Activated CD4-positive, alpha-beta T cell treated with anti-CD3 and anti-CD28 coated beads, Interleukin-2, amount 50 U/mL, for 48 hours (primary cell): Measurements from ENCODE around the gene NOTUM.
"Not testable (repeated sequence)": the region's sequence is repeated elsewhere in the genome, so short reads cannot be mapped to it uniquely, and the experiment has no call there.

Experiments
- DNase-seq, 2 experiments: peaks; one replicate each; pipeline ENCODE4 v3.0.0-alpha.2; 2020

The NOTUM gene

DNA sequence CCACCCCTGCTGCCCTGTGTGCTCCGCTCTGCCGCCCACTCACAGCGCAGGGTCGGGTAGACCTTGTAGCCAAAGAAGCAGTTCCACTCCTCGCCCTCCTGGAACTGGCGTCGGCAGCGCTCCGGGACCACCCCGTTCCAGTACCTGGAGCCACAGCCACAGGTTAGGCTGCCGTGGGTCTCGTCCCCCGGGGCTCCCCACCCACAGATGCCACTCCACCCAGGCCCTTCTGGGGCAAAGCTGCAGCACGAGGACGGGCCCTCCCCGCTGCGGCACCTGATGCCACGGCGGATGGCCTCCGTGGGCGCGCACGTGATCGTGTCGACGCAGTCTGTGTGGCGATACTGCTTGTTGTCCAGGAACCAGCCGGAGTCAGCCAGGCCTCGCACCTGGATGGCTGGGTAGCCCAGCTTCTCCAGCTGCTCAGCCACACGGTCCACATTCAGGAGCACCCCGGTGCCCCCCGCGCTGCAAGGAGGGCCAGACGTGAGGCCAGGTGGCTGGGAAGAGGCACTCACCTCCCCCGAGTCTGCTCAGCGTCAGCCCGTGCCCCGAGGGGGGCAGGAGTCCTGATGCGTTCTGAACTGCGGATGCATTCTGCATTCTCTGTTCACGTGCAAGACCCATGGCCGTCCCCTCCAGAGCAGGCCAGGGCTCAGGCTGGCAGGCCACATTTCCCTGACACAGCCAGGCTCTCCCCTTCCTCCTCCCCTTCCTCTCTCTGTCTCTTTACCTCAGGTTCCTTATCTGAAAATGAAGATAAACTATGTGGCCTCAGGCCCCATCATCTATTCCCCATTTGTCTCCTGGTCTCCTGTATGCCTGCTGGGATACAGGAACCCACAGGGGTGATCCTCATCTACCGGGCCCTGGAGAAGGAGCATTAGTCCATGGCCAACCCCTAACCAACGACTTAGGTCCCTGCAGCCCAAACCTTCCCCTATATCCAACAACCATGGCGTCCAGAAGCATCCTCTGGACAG, 4.1 kb downstream of the NOTUM start:
- no peak for DNase-seq

DNA sequence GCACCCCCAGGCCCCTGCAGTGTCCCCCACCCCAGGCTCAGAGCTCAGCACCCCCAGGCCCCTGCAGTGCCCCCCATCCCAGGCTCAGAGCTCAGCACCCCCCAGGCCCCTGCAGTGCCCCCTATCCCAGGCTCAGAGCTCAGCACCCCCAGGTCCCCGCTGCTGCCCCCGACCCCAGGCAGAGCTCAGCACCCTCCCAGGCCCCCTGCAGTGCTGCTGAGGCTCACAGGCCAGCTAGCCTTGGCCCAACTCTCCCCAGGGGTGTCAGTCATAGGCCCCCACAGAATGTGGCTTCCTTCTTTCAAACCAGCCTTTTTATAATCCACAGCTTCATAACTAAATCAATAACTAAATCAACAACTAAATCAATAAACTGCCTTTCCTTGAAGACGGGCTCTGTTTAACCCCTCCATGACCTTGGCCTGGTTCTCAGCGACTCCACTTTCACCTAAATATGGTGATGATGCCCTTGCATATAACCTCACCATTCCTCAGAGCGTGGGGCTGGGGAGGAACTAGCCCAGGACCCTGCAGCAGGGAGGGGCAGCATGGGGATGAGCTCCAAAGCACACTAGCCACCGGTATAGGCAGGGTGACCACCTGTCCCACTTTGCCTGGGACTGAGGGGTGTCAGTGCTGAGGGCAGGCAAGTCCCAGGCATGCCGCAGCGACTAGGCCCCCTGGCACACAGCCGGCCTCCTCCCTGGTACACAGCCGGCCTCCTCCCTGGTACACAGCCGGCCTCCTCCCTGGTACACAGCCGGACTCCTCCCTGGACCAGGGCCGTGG, 5.0 kb downstream of the NOTUM start:
- DNase-seq, result no peak

DNA sequence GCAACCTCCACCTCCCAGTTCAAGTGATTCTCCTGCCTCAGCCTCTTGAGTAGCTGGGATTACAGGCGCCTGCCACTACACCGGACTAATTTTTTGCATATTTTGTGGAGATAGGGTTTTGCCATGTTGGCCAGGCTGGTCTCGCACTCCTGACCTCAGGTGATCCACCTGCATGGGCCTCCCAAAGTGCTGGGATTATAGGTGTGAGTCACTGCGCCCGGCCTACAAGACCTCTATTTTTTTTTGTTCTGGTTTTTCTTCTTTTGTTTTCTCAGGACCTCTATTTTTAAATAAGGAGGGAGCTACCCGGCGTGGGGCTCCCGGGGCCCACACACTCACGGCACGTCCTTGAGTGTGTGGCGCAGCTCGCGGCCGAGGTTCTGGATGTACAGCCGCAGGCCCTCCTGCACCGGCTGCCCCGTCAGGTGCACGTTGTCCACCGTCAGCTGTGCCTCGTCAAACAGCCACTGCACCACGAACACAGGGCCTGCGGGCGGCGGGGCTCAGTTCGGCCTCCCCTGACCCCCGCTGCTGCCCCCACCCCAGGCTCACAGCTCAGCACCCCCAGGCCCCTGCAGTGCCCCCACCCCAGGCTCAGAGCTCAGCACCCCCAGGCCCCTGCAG, 5.8 kb downstream of the NOTUM start:
- DNase-seq, result no peak

DNA sequence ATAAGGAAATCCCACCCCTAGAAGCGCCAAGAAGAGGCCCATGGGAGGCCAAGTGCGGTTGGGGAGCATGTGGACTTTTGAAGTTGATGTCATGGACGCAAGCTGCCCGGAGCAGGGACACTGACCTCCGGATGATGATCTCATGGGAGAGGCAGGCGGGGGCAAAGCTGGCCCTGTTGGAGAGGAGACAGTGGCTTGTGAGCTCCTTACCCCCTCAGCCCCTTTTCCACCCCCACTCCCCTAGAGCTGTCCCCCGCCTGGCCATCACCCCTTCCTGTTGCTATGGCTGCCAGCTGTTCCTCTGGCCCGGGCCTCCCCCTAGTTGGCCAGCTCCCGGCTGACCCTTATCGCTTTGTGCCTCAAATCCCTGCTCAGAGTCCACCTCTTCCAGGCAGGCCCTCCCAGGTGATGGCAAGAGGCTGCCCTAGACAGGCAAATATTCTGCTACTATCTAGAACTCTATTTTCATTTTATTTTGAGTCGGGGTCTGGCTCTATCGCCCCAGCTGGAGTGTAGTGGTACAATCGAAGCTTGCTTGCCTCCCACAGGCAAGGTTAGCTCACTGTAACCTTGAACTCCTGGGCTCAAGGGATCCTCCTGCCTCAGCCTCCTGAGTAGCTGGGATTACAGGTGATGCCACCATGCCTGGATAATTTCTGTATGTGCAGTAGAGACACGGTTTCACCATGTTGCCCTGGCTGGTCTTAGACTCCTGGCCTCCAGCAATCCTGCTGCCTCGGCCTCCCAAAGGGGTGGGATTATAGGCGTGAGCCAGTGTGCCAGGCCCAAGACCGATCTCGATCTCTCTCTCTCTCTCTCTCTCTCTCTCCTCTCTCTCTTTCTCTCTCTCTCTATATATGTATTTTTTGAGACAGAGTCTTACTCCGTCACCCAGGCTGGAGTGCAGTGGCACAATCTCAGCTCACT, 6.6 kb downstream of the NOTUM start:
- DNase-seq, result no peak

DNA sequence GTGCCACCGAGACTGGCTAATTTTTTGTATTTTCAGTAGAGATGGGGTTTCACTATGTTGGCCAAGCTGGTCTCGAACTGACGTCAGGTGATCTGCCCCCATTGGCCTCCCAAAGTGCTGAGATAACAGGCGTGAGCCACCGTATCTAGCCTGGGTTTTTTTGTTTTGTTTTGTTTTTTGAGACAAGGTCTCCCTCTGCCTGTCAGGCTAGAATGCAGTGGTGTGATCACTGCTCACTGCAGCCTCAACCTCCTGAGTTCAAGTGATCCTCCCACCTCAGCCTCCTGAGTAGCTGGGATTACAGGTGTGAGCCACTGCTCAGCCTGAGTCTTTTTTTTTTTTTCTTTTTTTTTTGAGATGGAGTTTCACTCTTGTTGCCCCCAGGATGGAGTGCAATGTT, 7.5 kb downstream of the NOTUM start:
- not testable (repeated sequence) for DNase-seq

DNA sequence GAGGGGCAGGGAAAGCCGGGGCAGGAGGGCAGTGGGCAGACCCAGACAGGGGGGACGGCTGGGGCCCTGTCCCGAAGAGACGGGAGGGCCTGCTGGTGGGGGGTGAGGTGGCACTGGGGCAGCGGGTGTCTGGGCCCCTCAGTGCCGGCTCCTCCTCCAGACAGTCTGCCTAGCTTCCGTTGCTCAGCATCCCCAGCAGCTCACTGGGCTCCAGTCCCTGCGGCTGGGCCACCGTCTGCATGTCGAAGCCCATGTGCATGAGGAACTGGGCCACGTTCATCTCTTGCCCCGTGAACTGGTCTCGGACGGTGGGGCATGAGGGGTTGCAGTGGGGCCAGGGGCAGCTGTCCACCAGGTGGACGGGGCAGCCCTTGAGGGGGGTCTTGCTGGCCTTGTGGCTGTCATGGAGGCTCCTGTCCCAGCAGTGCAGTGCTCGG, 8.2 kb downstream of the NOTUM start:
- no peak for DNase-seq

DNA sequence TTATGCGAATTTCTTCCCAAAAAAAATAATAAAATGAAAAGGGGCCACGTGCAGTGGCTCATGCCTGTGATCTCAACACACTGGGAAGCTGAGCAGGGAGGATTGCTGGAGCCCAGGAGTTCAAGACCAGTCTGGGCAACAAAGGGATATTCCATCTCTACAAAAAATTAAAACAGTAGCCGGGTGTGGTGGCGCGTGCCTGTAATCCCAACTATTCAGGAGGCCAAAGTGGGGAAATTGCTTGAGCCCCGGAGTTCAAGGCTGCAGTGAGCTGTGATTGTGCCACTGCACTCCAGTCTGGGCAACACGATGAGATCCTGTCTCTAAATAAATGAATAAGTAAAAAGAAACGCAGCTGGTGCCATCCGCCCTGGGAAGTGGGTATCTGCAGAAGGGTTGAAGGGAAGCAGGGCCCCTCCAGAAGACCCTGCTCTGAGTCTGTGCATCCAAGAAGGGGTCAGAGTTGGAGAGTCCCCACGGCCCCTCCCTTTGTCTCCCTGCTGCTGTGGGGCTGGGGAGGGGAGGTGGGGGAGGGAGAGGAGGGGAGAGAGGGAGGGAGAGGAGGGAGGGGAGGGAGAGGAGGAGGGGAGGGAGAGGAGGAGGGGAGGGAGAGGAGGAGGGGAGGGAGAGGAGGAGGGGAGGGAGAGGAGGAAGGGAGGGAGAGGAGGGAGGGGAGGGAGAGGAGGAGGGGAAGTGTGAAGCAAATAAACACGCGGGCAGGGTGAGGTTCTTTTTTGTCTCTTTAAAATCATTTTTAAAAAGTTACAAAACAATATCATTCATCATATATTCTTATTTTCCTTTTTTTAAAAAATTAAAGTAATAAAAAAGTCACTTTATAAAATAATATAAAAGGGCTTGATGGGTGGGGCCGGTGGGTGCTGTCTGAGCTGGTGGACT, 9.0 kb downstream of the NOTUM start:
- no peak for DNase-seq

DNA sequence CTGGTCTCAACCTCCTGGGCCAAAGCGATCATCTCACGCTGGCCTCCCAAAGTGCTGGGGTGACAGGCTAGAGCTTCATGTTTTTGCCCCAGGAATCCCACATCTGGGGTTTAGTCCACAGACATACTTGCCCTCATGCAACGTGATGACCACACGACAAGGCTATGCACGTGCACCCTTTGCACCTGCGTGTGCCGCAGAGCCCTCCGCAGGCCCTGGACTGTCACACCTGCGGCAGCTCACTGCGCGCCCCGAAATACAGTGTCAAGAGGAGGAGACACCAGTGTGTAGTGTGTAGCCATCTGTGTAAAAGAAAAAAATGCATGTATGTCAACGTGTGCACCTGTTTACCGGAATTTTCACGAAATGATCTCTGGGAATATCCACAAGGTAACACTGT, 10.5 kb downstream of the NOTUM start:
- no peak for DNase-seq

DNA sequence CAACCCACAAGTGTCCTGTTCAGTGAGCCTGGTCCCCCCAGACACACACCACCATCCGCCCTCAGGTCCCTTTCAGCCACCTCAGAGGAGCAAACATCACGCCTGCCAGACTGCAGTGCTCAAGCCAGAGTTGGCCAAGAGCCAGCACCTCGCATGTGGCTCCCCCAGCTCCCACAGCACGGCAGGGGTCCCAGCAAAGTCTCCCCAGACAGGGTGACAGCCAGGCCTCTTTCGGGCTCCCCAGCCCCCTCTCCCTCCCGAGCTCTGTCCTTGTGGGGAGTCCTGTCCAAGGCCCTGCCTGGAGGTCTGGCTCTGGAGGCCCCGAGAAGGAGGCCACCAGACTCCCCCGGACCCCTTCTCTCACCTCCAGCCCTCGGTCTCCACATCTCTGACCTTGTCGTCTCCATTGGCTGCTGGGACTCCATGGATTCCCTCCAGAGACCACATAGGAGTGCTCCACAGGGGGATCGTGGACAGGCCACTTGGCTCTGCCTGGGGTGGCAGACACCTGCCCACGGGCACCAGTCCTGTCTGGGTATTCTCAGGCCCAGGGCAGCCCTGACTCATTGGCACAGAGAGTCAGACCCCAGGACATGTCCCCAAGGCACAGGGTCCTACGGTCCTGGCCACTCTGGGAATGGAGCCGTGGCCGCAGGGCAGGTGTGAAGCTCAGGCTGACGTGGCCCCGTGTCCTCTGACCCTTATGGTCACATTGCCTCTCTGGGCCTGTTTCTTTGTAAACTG, 12.2 kb downstream of the NOTUM start:
- no peak for DNase-seq

DNA sequence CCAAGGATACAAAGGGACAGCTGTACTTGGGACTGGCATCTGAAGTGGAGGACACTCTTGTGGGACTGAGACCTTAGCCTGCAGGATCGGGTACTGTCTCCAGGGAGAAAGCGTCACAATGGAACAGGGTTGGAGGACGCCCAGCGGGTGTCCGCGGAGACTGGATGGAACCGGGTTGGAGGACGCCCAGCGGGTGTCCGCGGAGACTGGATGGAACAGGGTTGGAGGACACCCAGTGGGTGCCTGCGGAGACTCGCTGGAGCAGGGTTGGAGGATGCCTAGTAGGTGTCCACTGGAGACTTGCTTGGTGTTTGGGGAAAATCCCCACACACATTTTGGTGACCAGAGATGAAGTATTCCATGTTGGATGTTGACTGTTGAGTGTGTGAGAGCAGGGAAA, 13.8 kb downstream of the NOTUM start, which contains the start of gene MYADML2:
Gene MYADML2 (minus strand): TSS at position 45 of the 400 bp plus-strand sequence. CDS start 5,492 bp downstream, outside the sequence.
- no peak for DNase-seq

DNA sequence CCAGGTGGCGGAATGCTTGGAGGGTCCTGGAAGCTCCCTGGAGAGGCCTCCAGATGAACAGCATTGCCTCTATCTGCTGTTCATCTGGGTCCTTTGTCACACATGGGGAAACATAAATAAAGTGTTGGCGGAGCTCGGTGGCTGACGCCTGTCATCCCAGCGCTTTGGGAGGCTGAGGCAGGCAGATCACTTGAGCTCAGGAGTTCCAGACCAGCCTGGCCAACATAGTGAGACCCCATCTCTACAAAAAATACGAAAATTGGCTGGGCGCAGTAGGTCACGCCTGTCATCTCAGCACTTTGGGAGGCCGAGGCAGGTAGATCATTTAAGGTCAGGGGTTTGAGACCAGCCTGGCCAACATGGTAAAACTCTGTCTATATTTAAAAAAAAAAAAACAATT, 16.1 kb downstream of the NOTUM start:
- DNase-seq, result no peak

DNA sequence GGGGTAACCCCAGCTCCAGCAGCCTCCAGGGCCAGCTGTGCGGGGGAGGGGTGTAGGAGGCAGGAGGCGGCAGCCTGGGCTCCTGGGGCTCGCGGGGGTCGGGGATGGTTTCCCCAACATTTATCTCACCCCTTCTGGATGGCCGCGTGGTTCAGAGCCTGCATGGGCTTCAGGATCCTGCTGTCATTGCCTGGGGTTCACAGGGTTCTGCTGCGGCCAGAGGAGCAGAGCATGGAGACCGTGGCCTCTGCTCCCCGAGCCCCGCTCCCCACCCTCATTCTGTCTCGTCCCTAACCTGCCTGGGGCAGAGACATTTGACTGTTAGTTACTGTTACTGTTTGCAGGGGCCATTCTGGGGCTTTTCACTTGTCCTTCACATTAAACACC, 18.8 kb downstream of the NOTUM start:
- DNase-seq, result no peak

DNA sequence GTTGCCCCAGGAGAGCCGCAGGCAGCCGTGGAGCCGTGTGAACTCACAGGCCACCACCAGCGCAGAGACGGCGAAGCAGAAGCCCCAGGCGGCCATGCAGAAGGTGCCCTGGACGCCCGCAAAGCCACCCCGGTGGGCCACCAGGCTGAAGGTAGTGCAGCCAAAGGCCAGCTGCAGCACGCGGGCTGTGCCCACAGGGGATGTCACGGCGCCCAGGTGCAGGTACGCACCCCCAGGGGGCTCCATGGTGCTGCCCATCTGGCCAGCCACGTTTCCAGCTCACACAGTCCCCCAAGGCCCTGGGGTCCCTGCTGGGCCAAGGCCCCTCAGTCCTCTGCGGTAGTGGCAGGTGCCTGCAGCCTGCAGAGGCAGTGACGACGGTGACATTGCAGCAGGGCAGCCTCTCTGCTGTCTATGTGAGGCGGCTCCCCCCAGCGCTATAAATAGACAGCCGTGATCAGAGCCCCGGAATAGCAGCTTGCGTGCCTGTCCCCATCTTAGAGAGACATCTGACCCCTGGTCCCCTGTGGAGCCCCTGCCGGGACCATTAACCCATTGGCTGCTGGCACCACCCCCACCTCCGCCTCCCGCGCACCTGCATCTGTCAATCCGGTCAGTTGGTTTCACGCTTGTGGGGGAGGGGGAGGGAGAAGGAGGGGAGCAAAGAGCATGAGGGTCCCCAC, 19.4 kb downstream of the NOTUM start:
- no peak for DNase-seq

DNA sequence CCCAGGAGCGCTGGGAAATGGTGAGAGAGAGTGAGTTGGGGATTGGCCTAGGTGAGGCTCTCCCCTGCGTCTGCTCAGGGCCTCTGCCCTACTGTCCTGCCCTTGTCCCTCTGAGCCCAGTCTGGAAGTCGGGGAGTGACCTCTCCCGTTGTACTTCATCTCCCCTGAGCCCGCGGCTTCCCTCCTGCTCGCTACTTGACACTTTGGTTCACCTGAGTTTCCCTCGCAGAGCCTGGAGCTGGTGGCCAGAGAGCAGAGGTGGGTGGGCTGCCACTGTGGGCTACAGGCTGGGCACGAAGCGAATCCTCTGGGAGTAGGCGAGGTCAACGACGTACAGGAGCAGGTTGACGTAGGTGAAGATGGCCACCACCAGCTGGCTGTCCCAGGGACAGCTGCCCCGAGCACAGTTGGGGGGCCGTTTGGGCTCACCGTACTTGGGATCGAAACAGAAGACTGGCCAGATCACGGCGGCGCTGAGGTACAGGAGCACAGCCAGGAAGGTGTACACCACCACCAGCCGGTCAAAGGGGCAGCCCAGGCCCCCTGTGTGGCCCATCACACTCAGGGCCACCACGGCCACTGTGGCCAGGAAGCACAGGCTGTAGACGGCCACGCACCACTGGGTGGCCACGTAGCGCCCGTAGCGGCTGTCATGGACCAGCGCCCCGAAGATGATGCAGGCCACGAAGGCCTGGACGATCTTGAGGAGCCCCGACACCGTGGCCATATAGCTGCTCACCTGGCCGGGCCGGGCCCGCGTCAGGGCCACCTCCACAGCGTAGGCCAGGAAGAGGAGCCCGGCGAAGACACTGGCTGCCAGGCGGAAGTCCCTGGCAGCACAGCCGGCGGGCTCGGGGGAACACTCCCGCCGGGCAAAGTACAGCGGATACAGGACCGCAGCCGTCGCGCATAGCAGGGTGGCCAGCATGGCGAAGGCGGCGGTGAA, 20.2 kb downstream of the NOTUM start:
- DNase-seq, result no peak

DNA sequence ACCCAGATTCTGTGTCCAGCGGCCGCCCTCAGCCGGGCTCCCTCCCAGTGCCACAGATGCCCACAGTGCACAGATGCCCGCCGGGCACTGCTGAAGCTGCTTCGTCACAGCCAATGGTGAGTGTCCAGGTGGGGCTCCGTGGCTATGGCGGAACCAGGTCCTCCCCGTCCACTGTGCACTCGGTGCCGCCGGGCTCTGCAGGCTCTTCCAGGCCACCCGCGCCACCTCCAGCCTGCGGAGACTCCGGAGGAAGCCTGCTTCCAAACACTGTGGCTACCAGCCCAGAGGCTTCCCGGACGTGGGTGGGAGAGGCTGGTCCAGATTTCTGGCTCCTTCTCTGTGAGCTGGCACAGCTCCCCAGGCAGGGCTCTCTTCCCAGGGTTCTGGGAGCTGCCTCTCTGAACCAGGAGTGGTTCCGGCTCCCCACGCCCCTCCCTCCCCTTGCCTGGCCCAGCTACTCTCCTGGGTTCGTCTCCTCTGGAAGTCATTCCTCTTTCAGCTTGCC, 21.1 kb downstream of the NOTUM start:
- no peak for DNase-seq

DNA sequence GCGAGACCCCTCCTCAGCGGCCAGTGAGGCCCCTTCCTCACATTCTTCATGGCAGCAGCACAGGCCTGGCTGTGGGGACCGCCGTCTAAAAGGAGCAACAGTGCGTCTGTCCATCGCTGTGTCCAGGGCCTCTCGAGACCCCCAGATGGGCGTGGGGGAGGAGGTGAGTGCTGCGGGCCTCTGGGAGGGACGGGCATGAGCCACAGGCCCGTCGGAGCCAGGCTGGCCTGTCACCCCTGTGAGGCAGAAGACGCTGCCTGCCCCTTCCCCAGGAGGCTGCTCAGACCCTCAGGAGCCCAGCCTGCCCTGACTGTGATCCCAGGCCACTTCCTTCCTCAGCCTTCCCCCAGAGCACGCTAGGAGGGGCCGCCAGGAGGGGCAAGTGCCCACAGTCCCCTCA, 21.8 kb downstream of the NOTUM start:
- no peak for DNase-seq

DNA sequence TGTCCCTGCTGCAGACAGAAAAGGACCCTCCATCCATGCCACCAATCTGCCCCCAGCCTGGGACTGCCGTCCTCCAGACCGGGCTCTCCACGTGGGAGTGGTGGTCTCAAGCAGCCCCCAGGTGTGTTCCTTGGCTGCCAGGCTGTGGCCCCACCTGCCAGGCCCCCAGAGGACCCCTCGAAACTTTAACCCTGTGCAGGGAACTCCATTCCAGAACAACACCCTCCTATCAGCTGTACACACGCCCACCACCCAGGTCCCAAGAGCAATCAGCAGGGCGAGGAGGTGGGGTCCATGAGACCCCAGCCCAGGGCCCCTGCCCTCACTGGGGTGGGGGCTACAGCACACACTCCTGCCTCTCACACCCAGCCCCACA, 25.3 kb downstream of the NOTUM start:
- DNase-seq, result no peak
